Measurements from ENCODE around the gene NAV1. TPM values are rescaled to one million over a fixed set of nuclear protein-coding genes. Genes with fewer than 3 reads are reported as not detected.

Gene NAV1
- total and polyA plus RNA-seq, 9 of the 15 experiments (the other 6 are each of a cell fraction or from before 2014, with no cell fraction given) = 0.91 to 16.8 (median 3.2) TPM

- TF ChIP-seq, protein P1, sequence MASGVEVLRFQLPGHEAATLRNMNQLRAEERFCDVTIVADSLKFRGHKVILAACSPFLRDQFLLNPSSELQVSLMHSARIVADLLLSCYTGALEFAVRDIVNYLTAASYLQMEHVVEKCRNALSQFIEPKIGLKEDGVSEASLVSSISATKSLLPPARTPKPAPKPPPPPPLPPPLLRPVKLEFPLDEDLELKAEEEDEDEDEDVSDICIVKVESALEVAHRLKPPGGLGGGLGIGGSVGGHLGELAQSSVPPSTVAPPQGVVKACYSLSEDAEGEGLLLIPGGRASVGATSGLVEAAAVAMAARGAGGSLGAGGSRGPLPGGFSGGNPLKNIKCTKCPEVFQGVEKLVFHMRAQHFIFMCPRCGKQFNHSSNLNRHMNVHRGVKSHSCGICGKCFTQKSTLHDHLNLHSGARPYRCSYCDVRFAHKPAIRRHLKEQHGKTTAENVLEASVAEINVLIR (CRISPR knock-in tag; IDR thresholded peaks at IDR 0.05) = no peak
- TF ChIP-seq TFE3 (CRISPR knock-in tag; IDR thresholded peaks at IDR 0.05) (no peak), ZNF589 (CRISPR knock-in tag; IDR thresholded peaks at IDR 0.05; ENCODE audit: low read depth) (no peak), CBX2 (IDR thresholded peaks at IDR 0.05; ENCODE audit: insufficient read depth, low read length, poor library complexity, severe bottlenecking) (no peak), HNRNPK (IDR thresholded peaks at IDR 0.05; ENCODE audit: low read depth, low read length, poor library complexity, severe bottlenecking) (no peak), CC2D1A (IDR thresholded peaks at IDR 0.05) (no peak), SRF (CRISPR knock-in tag; IDR thresholded peaks at IDR 0.05) (no peak), RBM14 (IDR thresholded peaks at IDR 0.05; ENCODE audit: borderline replicate concordance, insufficient read depth, low read depth, low read length) (no peak), PCBP2 (IDR thresholded peaks at IDR 0.05; ENCODE audit: low read depth, low read length, poor library complexity, severe bottlenecking) (no peak), CEBPB (tag; IDR thresholded peaks at IDR 0.05) (0 out of 2 replicates have a peak, but pooled peaks have one; percentile 6), ZNF668 (CRISPR knock-in tag; IDR thresholded peaks at IDR 0.05) (no peak), EHMT2 (IDR thresholded peaks at IDR 0.05) (no peak), PBX2 (CRISPR knock-in tag; IDR thresholded peaks at IDR 0.05; ENCODE audit: low read depth) (no peak), PBX2 (tag; conservative IDR thresholded peaks at IDR 0.05; ENCODE audit: low read depth) (peak; percentile 51), HDGF (IDR thresholded peaks at IDR 0.05) (no peak), ZNF75A (CRISPR knock-in tag; IDR thresholded peaks at IDR 0.05) (no peak), CEBPG (CRISPR knock-in tag; IDR thresholded peaks at IDR 0.05) (no peak), CEBPG (tag; conservative IDR thresholded peaks at IDR 0.05 in 1 of 2, IDR thresholded peaks at IDR 0.05 in 1 of 2) (peak in 1 of 2 experiments; percentile 10; a peak in 1 of 4 replicates), KLF1 (tag; IDR thresholded peaks at IDR 0.05) (no peak), MXI1 (IDR thresholded peaks at IDR 0.05; ENCODE audit: low read depth, low read length) (no peak), GATA2 (CRISPR knock-in tag; IDR thresholded peaks at IDR 0.05) (no peak), NFXL1 (CRISPR knock-in tag; IDR thresholded peaks at IDR 0.05) (no peak), GTF2F1 (IDR thresholded peaks at IDR 0.05; ENCODE audit: low read depth, low read length) (no peak), ZBED1 (IDR thresholded peaks at IDR 0.05) (no peak)
- TF ChIP-seq, protein P2, sequence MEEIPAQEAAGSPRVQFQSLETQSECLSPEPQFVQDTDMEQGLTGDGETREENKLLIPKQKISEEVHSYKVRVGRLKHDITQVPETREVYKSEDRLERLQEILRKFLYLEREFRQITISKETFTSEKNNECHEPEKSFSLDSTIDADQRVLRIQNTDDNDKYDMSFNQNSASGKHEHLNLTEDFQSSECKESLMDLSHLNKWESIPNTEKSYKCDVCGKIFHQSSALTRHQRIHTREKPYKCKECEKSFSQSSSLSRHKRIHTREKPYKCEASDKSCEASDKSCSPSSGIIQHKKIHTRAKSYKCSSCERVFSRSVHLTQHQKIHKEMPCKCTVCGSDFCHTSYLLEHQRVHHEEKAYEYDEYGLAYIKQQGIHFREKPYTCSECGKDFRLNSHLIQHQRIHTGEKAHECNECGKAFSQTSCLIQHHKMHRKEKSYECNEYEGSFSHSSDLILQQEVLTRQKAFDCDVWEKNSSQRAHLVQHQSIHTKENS (CRISPR knock-in tag; IDR thresholded peaks at IDR 0.05) = no peak
These were observed 34.7 kb upstream of the NAV1 start (continued) for GRCh38 chr1:201504179-201504631.

Measured in K562 (cell line).